Coronary artery (tissue), 2 donors: ENCODE results near the gene SELENOS.

ENCODE experiments used
- DNase-seq: peaks from one replicate; pipeline ENCODE4 v3.0.0-alpha.2; 2017; ENCODE audit warnings: low spot score
- H3K27ac ChIP-seq, 2 donors: fragments of 200-600 bp; sonication (generic); one replicate each; pipeline ENCODE4 v1.5.1; 2016 to 2019
- H3K4me3 ChIP-seq: fragments of 200-600 bp; sonication (generic); 2 replicates; pipeline ENCODE4 v1.5.1; 2016; ENCODE audit warnings: mild to moderate bottlenecking, moderate library complexity
- CTCF ChIP-seq: fragments of 200-600 bp; sonication (generic); IDR thresholded peaks from one replicate; pipeline ENCODE4 v1.5.1; 2019; ENCODE audit warnings: antibody characterized with exemption

SELENOS gene

GRCh38 chr15:101322854-101323477 lies 45.7 kb upstream of the SELENOS start:
- Histone ChIP-seq H3K27ac (no peak overlapping the region), H3K4me3 (no peak overlapping the region)
- DNase-seq = no peak
- no peak for TF ChIP-seq CTCF

- TF ChIP-seq CTCF = no peak
- H3K4me3 ChIP-seq = no peak overlapping the region
- no peak overlapping the region for H3K27ac ChIP-seq
- no peak for DNase-seq
Observed at GRCh38 chr15:101322016-101322695, 44.9 kb upstream of the SELENOS start.

- TF ChIP-seq CTCF = no peak
- no peak for DNase-seq
- Histone ChIP-seq H3K4me3 (peak overlapping the region; percentile 40), H3K27ac (peak overlapping the region in 1 of 2 donors; percentile 16)
Observed at GRCh38 chr15:101320501-101321052, 43.3 kb upstream of the SELENOS start.

- no peak overlapping the region for H3K4me3 ChIP-seq
- no peak overlapping the region for H3K27ac ChIP-seq
- DNase-seq = no peak
- no peak for TF ChIP-seq CTCF
Observed at GRCh38 chr15:101318839-101319238, 41.6 kb upstream of the SELENOS start.

GRCh38 chr15:101318147-101318819 lies 41.0 kb upstream of the SELENOS start:
- TF ChIP-seq CTCF = no peak
- Histone ChIP-seq H3K27ac (no peak overlapping the region), H3K4me3 (no peak overlapping the region)
- DNase-seq = no peak

- no peak overlapping the region for H3K4me3 ChIP-seq
- no peak for TF ChIP-seq CTCF
- H3K27ac ChIP-seq = no peak overlapping the region
- no peak for DNase-seq
Observed at GRCh38 chr15:101317336-101317872, 40.1 kb upstream of the SELENOS start.
